ENCODE data around the gene ALAD.

GRCh38 chr9:113401027-113401792 lies at the start of gene ALAD:
- TF ChIP-seq, protein P1, sequence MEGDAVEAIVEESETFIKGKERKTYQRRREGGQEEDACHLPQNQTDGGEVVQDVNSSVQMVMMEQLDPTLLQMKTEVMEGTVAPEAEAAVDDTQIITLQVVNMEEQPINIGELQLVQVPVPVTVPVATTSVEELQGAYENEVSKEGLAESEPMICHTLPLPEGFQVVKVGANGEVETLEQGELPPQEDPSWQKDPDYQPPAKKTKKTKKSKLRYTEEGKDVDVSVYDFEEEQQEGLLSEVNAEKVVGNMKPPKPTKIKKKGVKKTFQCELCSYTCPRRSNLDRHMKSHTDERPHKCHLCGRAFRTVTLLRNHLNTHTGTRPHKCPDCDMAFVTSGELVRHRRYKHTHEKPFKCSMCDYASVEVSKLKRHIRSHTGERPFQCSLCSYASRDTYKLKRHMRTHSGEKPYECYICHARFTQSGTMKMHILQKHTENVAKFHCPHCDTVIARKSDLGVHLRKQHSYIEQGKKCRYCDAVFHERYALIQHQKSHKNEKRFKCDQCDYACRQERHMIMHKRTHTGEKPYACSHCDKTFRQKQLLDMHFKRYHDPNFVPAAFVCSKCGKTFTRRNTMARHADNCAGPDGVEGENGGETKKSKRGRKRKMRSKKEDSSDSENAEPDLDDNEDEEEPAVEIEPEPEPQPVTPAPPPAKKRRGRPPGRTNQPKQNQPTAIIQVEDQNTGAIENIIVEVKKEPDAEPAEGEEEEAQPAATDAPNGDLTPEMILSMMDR (conservative IDR thresholded peaks at IDR 0.05 in 1 of 2, IDR thresholded peaks at IDR 0.05 in 1 of 2; ENCODE audit: extremely low read depth in 1 of 2, insufficient read depth in 1 of 2, low read depth in 1 of 2, low read length in 2 of 2), result peak; percentile 87 to 97
- no peak for TF ChIP-seq EZH2 (IDR thresholded peaks at IDR 0.05; ENCODE audit: borderline replicate concordance, low read length)
